IPS DF 6.9 (cell line): ENCODE results near the gene PRELID3B.

ENCODE experiments used
- DNase-seq: peaks from one replicate; pipeline ENCODE4 v3.0.0-alpha.2; 2013; ENCODE audit warnings: low read depth, low spot score
- H3K27ac ChIP-seq: one replicate; pipeline ENCODE4 v1.5.1; 2013; ENCODE audit warnings: low read length, control low read depth
- H3K27me3 ChIP-seq: 2 replicates; pipeline ENCODE4 v1.6.1; 2013; ENCODE audit warnings: mild to moderate bottlenecking, low read length; ENCODE audit not compliant: control insufficient read depth, insufficient read depth
- H3K36me3 ChIP-seq: 2 replicates; pipeline ENCODE4 v1.6.1; 2013; ENCODE audit warnings: low read length; ENCODE audit not compliant: control insufficient read depth, insufficient read depth
- H3K4me1 ChIP-seq: 2 replicates; pipeline ENCODE4 v1.6.1; 2013; ENCODE audit warnings: low read length; ENCODE audit not compliant: control insufficient read depth, insufficient read depth
- H3K4me3 ChIP-seq: 2 replicates; pipeline ENCODE4 v1.5.1; 2013; ENCODE audit warnings: mild to moderate bottlenecking, low read length
- H3K9me3 ChIP-seq: 2 replicates; pipeline ENCODE4 v1.6.1; 2013; ENCODE audit warnings: low read length, inconsistent platforms; ENCODE audit not compliant: control insufficient read depth, insufficient read depth
- WGBS: extraction: QIAGEN DNeasy Blood & Tissue Kit; methylation state at CpG from one replicate; pipeline ENCODE4 v1.1.7; 2013; ENCODE audit warnings: mixed read lengths, missing lambda C conversion rate; ENCODE audit not compliant: insufficient read length, insufficient coverage; 5-methylcytosine and 5-hydroxymethylcytosine counted together

Gene PRELID3B

DNA sequence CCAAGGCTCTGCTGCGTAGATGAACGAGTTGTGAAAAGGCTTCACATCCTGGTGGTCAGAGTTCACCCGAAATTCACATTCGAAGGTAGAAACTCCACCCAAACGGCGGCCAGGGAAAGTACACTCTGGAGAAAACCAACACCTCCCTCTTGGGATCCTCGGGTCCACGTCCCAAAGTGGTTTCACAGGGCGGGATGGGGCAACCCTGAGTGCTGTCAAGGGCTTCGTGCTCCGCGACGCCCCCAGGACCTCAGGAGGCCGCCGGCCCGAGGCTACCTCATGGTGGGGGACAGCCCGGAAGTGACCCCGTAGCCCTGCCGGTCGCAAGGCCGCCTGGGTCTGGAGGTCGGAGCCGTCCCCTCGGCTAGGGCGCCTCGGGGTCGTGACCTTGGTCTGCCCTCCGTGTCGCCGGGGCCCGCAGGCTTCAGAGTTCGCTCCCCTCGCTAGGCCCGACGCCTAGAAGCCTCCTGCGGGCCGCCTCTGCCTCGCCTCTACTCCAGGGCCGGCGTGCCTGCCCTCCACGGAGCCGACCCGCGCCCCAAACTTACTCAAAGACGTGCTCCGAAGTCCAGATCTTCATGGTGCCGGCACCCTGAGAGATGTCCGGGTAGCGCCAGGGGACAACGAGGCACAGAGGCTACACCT, at the start of gene PRELID3B:
TSS of gene PRELID3B (minus strand) at position 636 of the 645 bp plus-strand sequence. CDS start at position 580, 56 bp downstream.
- no peak for DNase-seq
- no CpG with 5 or more reads among the region's 50 CpGs for WGBS
- no peak within 1 kb of the TSS for H3K27ac ChIP-seq

DNA sequence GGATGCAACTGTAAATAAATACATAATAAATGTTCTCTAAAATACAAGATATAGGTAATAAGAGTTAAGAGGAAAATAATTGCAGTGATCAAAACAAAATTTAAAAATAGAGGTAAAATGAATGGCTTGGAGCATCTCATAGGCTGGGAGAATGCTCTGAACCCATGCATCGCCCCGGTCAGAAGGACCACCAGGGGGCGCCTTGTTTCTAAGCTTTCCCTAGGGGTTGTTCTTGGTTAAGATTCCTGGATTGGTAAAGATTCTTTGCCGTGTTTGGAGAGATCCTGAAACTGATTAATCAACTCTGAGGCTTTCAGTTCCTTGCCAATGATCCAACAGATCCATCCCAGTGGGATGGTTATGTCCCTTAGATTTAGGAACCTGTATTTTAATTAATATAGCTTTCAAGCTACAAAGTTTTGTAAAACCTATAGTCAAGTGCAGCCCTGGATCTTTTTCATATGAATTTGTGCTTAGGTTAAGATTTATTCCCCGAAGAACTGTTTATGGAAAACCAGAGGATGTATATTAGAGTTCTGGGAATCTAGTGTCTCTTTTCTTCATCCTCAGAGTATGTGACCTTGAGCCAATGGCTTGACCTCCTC, 45.3 kb upstream of the PRELID3B start:
- no peak overlapping the region for H3K27ac ChIP-seq
- H3K4me3 ChIP-seq = no peak overlapping the region
- no peaks in the 10 kb centered on the region for H3K36me3 ChIP-seq
- no peaks in the 10 kb centered on the region for H3K9me3 ChIP-seq
- no CpG with 5 or more reads among the region's 5 CpGs for WGBS
- no peaks in the 10 kb centered on the region for H3K4me1 ChIP-seq
- no peaks in the 10 kb centered on the region for H3K27me3 ChIP-seq
- no peak for DNase-seq

More for the DNA sequence above, at the start of gene PRELID3B:
- Histone ChIP-seq H3K4me1 (peaks cover 1% of the 10 kb centered on the region; the same call in 1 of the 2 replicates), H3K9me3 (no peaks in the 10 kb centered on the region), H3K27me3 (no peaks in the 10 kb centered on the region), H3K36me3 (0 out of 2 replicates have a peak, but pooled peaks cover 4% of the 10 kb centered on the region), H3K4me3 (peak within 1 kb of the TSS; percentile 44; the same call in 1 of the 2 replicates)

DNA sequence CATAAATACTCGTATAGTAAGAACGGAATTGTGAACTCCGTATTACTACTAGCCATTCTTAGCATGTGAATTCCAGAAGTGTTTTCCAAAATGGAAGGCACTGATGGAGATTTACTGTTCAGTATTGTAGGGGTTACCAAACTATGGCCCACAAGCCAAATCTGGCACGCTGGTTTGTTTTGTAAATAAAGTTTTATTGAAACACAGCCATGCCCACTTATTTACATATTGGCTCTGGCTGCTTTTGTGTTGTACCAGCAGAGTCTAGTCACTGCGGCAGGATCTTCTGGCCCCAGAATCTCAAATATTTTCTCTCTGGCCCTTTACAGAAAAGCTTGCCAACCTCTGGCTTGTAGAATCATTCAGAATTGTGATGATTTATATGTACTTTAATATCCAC, 44.3 kb upstream of the PRELID3B start:
- WGBS = 100% methylated on average over 3 of the region's 5 CpGs
- DNase-seq = no peak
- H3K4me3 ChIP-seq = no peak overlapping the region
- no peaks in the 10 kb centered on the region for H3K4me1 ChIP-seq
- no peak overlapping the region for H3K27ac ChIP-seq
- H3K36me3 ChIP-seq = no peaks in the 10 kb centered on the region
- H3K9me3 ChIP-seq = no peaks in the 10 kb centered on the region
- no peaks in the 10 kb centered on the region for H3K27me3 ChIP-seq

DNA sequence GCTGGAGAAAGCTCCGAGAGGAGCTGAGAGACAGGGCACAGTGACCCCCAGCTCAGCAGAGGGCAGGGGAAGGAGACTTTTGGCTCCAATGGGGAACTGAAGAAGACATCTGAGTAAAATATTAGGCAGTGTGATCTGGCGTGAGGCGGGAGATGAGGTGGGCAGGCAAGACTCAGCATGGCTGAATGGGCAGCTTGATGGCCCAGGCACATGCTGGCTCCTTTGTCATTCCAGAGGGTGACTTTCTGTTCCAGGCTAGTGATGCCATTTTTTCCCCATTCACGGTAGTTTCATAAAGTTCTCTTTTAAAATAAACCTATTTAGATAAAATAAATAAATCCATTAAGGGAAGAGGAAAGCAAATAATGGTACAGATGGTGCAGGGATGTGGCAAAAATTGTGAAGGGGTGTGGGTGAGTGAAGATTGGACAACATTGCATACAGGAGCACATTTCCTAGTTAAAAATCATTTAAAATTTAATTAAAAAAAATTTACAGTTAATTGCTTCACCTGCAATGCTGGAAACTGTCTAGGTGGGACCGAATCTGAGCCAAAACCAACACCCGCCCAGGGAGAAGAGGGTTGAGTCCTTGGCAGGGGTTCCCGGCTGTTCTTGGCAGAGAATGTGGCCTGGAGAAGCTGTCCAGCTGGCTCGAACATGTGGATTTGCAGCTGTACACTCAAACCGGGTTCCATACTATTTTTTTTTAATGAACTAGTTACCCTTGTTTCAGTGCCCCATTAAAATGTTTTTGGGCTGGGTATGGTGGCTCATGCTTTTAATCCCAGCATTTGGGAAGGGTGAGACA, 41.7 kb upstream of the PRELID3B start:
- H3K4me3 ChIP-seq = no peak overlapping the region
- no CpG with 5 or more reads among the region's 9 CpGs for WGBS

DNA sequence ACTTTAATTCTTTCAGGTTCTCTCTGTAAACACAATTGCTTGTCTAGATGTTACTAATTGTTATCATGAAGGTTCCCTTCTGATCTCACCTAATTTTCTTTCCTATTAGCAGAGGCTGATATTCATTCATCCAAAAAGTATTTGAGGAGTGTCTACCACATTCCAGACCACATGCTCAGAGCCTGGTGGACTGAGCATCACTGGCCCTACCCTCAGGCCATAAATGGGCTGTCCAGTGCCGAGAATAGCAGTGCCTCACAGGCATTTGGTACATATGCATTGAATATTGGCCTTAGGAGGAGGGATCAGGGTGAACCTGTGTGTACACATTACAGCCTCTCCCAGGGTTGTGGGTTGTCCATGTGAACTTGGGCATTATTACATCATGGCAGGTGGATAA, 40.4 kb upstream of the PRELID3B start:
- Histone ChIP-seq H3K4me3 (no peak overlapping the region), H3K27me3 (no peaks in the 10 kb centered on the region), H3K4me1 (no peaks in the 10 kb centered on the region), H3K27ac (no peak overlapping the region), H3K36me3 (no peaks in the 10 kb centered on the region), H3K9me3 (no peaks in the 10 kb centered on the region)
- no peak for DNase-seq
- no CpG with 5 or more reads among the region's 1 CpG for WGBS

More for the DNA sequence above, 41.7 kb upstream of the PRELID3B start:
- no peak for DNase-seq
- Histone ChIP-seq H3K36me3 (no peaks in the 10 kb centered on the region), H3K27me3 (no peaks in the 10 kb centered on the region), H3K9me3 (no peaks in the 10 kb centered on the region), H3K27ac (no peak overlapping the region), H3K4me1 (no peaks in the 10 kb centered on the region)

DNA sequence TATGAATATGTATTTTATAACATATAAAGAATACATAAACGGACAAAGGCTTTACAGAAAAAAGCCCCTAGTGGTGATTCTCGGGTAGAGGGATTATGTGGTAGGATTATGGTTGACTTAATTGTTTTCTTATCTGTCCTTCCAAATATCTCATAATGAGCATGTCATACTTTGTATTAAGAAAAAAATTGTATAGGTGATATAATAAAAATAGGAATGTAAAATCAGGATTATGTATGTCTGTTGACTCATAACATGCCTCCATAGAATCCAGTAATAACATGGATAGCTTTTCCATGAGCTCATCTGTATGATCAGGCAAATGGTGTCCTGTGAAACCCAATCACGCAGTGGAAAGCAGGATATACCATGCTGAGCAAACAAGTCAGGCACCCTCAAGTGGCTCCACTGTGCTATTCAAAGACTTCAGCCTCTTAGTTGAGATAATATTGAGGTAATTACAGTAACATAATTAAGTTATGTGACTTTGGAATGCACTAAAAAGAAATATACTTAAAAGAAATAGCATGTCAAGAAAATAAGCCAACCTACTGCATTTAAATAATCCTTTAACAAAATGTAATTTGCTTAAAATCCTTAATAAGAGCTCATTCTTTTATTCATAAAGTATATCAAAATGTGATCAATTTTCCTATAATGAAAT, 39.6 kb upstream of the PRELID3B start:
- WGBS = no CpG with 5 or more reads among the region's 3 CpGs
- DNase-seq = no peak
- Histone ChIP-seq H3K27ac (no peak overlapping the region), H3K9me3 (no peaks in the 10 kb centered on the region), H3K36me3 (no peaks in the 10 kb centered on the region), H3K27me3 (no peaks in the 10 kb centered on the region), H3K4me3 (no peak overlapping the region), H3K4me1 (no peaks in the 10 kb centered on the region)

DNA sequence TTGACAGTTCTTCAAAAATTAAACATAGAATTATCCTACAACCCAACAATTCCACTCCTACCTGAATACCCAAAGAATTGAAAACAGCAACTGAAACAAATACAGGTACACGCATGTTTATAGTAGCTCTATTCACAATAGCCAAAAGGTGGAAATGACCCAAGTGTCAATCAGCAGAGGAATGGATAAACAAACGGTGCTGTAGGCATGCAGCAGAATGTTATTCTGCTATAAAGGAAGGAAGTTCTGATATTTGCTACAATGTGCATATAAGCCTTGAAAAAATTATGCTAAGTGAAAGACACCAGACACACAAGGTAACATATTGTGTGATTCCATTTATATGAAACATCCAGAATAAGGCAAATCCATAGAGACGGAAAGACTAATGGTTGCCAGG, 38.5 kb upstream of the PRELID3B start:
- Histone ChIP-seq H3K9me3 (no peaks in the 10 kb centered on the region), H3K4me3 (no peak overlapping the region), H3K27me3 (no peaks in the 10 kb centered on the region), H3K36me3 (no peaks in the 10 kb centered on the region), H3K27ac (no peak overlapping the region), H3K4me1 (no peaks in the 10 kb centered on the region)
- no peak for DNase-seq
- WGBS = no CpG with 5 or more reads among the region's 3 CpGs

DNA sequence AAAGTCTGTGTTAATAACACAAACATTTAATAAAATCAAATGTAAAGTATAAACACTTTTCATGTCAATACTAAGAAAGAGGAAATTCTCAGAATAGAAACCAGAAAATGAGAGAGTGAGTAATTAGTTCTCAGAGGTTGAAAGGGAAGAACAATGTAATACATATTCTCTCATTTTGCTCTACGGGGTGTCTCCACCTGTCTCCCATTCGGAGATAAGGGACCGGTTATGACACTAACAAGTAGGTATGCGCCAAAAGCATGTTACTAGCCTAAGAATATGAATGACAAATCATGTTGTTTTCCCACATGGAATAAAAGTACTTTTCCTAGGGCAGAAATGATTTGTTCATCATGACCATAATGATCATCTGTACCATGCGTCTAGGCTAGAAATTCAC, 35.6 kb upstream of the PRELID3B start:
- DNase-seq = no peak
- no peaks in the 10 kb centered on the region for H3K9me3 ChIP-seq

DNA sequence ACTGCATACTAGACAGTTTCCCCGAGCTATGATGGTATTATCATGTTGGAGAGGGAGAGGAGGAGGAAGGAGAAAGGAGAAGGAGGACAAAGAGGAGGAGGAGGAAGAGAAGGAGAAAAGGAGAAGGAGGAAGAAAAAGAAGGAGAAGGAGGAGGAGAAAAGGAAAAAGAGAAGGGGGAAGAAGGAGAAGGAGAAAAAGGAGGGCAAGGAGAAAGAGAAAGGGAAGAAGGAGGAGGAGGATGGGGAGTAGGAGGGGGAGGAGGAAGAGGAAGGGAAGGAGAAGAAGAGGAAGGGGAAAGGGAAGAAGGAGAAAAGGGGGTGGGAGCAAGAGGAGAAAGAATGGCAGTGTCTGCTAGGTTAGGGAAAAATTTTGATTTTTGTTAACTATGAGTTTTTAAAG, 35.1 kb upstream of the PRELID3B start:
- DNase-seq = no peak
- Histone ChIP-seq H3K4me3 (no peak overlapping the region), H3K9me3 (no peaks in the 10 kb centered on the region), H3K36me3 (no peaks in the 10 kb centered on the region), H3K27ac (no peak overlapping the region), H3K27me3 (no peaks in the 10 kb centered on the region), H3K4me1 (peaks cover 2% of the 10 kb centered on the region; the same call in 1 of the 2 replicates)
- no CpG with 5 or more reads among the region's 1 CpG for WGBS

More for the DNA sequence above, 35.6 kb upstream of the PRELID3B start:
- Histone ChIP-seq H3K36me3 (no peaks in the 10 kb centered on the region), H3K27ac (no peak overlapping the region), H3K4me1 (peaks cover 2% of the 10 kb centered on the region; the same call in 1 of the 2 replicates), H3K27me3 (no peaks in the 10 kb centered on the region), H3K4me3 (no peak overlapping the region)
- no CpG with 5 or more reads among the region's 5 CpGs for WGBS

DNA sequence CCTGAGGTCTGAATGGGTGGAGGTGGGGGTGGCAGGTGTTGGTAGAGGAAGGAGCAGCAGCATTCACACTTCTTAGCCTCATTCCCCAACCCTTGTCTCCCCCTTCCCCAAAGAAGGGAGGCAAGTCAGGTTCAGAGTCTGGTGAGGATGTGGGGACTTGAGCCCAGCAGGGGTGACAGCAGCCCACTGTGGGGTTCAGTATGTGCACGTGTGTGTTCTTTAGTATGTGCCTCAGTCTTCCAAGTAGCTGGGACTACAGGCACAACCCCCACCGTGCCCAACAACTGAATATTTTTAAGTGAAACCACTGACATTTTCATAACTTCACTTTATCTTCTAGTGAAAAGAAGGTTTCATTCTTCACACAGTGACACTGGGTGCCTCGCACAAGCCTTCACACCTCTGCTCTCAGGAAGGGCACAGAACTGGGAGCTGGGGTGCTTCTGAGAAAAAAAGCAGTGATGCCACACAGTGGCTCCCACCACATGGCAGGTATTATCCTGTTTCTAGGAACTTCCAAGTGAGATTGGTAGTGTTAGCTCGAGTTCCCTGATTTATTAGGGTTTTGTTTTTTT, 33.4 kb upstream of the PRELID3B start:
- Histone ChIP-seq H3K27me3 (no peaks in the 10 kb centered on the region), H3K27ac (no peak overlapping the region), H3K4me1 (peaks cover 2% of the 10 kb centered on the region; the same call in 1 of the 2 replicates), H3K9me3 (no peaks in the 10 kb centered on the region), H3K4me3 (no peak overlapping the region), H3K36me3 (no peaks in the 10 kb centered on the region)
- DNase-seq = no peak
- WGBS = no CpG with 5 or more reads among the region's 4 CpGs
